Smooth muscle cell (in vitro differentiated cells): ENCODE results near the gene COL26A1. TPM values are rescaled to one million over a fixed set of nuclear protein-coding genes. Genes with fewer than 3 reads are reported as not detected.

Source experiments
- DNase-seq: peaks from one replicate; lab custom pipeline; 2025; ENCODE audit not compliant: unreplicated experiment; lab: John Stamatoyannopoulos, UW
- H2AFZ ChIP-seq: fragments of 200-600 bp; sonication (generic); 2 replicates; pipeline ENCODE4 v1.6.0; 2016; ENCODE audit warnings: antibody characterized with exemption, low read depth, mild to moderate bottlenecking
- H3F3A ChIP-seq: fragments of 200-600 bp; sonication (generic); 2 replicates; pipeline ENCODE4 v1.6.0; 2017; ENCODE audit warnings: antibody characterized with exemption, low read depth
- H3K27ac ChIP-seq: fragments of 200-600 bp; sonication (generic); 2 replicates; pipeline ENCODE4 v1.5.1; 2016; ENCODE audit warnings: low read depth, mild to moderate bottlenecking
- H3K27me3 ChIP-seq: fragments of 200-600 bp; sonication (generic); 2 replicates; pipeline ENCODE4 v1.6.1; 2016; ENCODE audit warnings: low read depth, mild to moderate bottlenecking
- H3K36me3 ChIP-seq: fragments of 200-600 bp; sonication (generic); 2 replicates; pipeline ENCODE4 v1.5.1; 2016; ENCODE audit warnings: low read depth
- H3K4me1 ChIP-seq: fragments of 200-600 bp; sonication (generic); 2 replicates; pipeline ENCODE4 v1.5.1; 2016; ENCODE audit warnings: low read depth
- H3K4me2 ChIP-seq: fragments of 200-600 bp; sonication (generic); 2 replicates; pipeline ENCODE4 v1.6.0; 2016; ENCODE audit warnings: mild to moderate bottlenecking
- H3K4me3 ChIP-seq: fragments of 200-600 bp; sonication (generic); 2 replicates; pipeline ENCODE4 v1.5.1; 2016; ENCODE audit warnings: mild to moderate bottlenecking
- H3K79me2 ChIP-seq: fragments of 200-600 bp; sonication (generic); 2 replicates; pipeline ENCODE4 v1.6.0; 2016; ENCODE audit warnings: low read depth, mild to moderate bottlenecking
- H3K9ac ChIP-seq: fragments of 200-600 bp; sonication (generic); 2 replicates; pipeline ENCODE4 v1.6.0; 2016; ENCODE audit warnings: low read depth
- H3K9me3 ChIP-seq: fragments of 200-600 bp; sonication (generic); replicated peaks from 2 replicates; pipeline ENCODE4 v1.5.1; 2016; ENCODE audit warnings: low read depth
- H4K20me1 ChIP-seq: fragments of 200-600 bp; sonication (generic); 2 replicates; pipeline ENCODE4 v1.6.0; 2016; ENCODE audit warnings: low read depth
- CTCF ChIP-seq: fragments of 200-600 bp; sonication (generic); IDR thresholded peaks from 2 replicates; pipeline ENCODE4 v1.5.1; 2017; ENCODE audit warnings: borderline replicate concordance, mild to moderate bottlenecking, antibody characterized with exemption; ENCODE audit not compliant: insufficient read depth, poor library complexity, severe bottlenecking
- WGBS: methylation state at CpG from one replicate; pipeline ENCODE4 v1.1.7; 2016; ENCODE audit warnings: low lambda C conversion rate; 5-methylcytosine and 5-hydroxymethylcytosine counted together
- polyA plus RNA-seq: library from polyadenylated mRNA; unstranded; fragments of >200 nt; fragmentation: Nextera tagmentation; extraction: Ambion mirVana; gene quantifications from 2 replicates; pipeline ENCODE4 v1.2.1, GENCODE V29; 2016
- total RNA-seq: library from RNA; depleted of rRNA; stranded (reverse); fragments of >200 nt; gene quantifications from 2 replicates; pipeline ENCODE4 v1.2.3, GENCODE V29; 2014

COL26A1 gene
- total and polyA plus RNA-seq, 2 experiments from 2014 or later = 4.9 to 13.2 TPM

- Histone ChIP-seq H3K36me3 (no peaks in the 10 kb centered on the region), H3K4me2 (no peak overlapping the region), H3K9me3 (peaks cover 4% of the 10 kb centered on the region), H3K27me3 (no peaks in the 10 kb centered on the region), H2AFZ (no peak overlapping the region), H3K4me1 (no peaks in the 10 kb centered on the region), H3K9ac (no peak overlapping the region), H3K79me2 (no peaks in the 10 kb centered on the region), H3K27ac (no peak overlapping the region), H3F3A (no peaks in the 10 kb centered on the region), H4K20me1 (no peaks in the 10 kb centered on the region), H3K4me3 (no peak overlapping the region)
- no peak for TF ChIP-seq CTCF
- DNase-seq = no peak
- WGBS = 88% methylated on average over 12 of the region's 12 CpGs
Observed at GRCh38 chr7:101412976-101413375, 50.3 kb downstream of the COL26A1 start.

GRCh38 chr7:101418694-101419093, 56.0 kb downstream of the COL26A1 start:
- no peak overlapping the region for H2AFZ ChIP-seq
- no peaks in the 10 kb centered on the region for H3K9me3 ChIP-seq
- no peaks in the 10 kb centered on the region for H3K27me3 ChIP-seq
- H4K20me1 ChIP-seq = no peaks in the 10 kb centered on the region
- no peak overlapping the region for H3K9ac ChIP-seq
- H3K4me2 ChIP-seq = no peak overlapping the region
- H3K4me1 ChIP-seq = no peaks in the 10 kb centered on the region
- no peaks in the 10 kb centered on the region for H3F3A ChIP-seq
- no peaks in the 10 kb centered on the region for H3K36me3 ChIP-seq
- WGBS = 80% methylated on average over 5 of the region's 5 CpGs
- TF ChIP-seq CTCF = no peak
- DNase-seq = no peak
- H3K4me3 ChIP-seq = no peak overlapping the region
- no peak overlapping the region for H3K27ac ChIP-seq
- no peaks in the 10 kb centered on the region for H3K79me2 ChIP-seq

- no peaks in the 10 kb centered on the region for H3F3A ChIP-seq
- no peaks in the 10 kb centered on the region for H3K27me3 ChIP-seq
- no peak overlapping the region for H2AFZ ChIP-seq
- H3K4me2 ChIP-seq = no peak overlapping the region
- H3K9me3 ChIP-seq = no peaks in the 10 kb centered on the region
- DNase-seq = no peak
- H3K79me2 ChIP-seq = no peaks in the 10 kb centered on the region
- H3K9ac ChIP-seq = no peak overlapping the region
- no peaks in the 10 kb centered on the region for H3K36me3 ChIP-seq
- H3K4me3 ChIP-seq = no peak overlapping the region
- no peak for TF ChIP-seq CTCF
- no peaks in the 10 kb centered on the region for H3K4me1 ChIP-seq
- no peaks in the 10 kb centered on the region for H4K20me1 ChIP-seq
- no peak overlapping the region for H3K27ac ChIP-seq
- 98% methylated on average over 16 of the region's 16 CpGs for WGBS
Observed at GRCh38 chr7:101419831-101420230, 57.2 kb downstream of the COL26A1 start.

- H3K4me2 ChIP-seq = no peak overlapping the region
- H3F3A ChIP-seq = no peaks in the 10 kb centered on the region
- H3K4me1 ChIP-seq = no peaks in the 10 kb centered on the region
- WGBS = 80% methylated on average over 1 of the region's 5 CpGs
- no peak overlapping the region for H2AFZ ChIP-seq
- H3K9ac ChIP-seq = no peak overlapping the region
- no peaks in the 10 kb centered on the region for H4K20me1 ChIP-seq
- no peak for DNase-seq
- no peaks in the 10 kb centered on the region for H3K36me3 ChIP-seq
- no peak overlapping the region for H3K27ac ChIP-seq
- no peaks in the 10 kb centered on the region for H3K27me3 ChIP-seq
- no peak overlapping the region for H3K4me3 ChIP-seq
- H3K9me3 ChIP-seq = no peaks in the 10 kb centered on the region
- TF ChIP-seq CTCF = no peak
- H3K79me2 ChIP-seq = no peaks in the 10 kb centered on the region
Observed at GRCh38 chr7:101420436-101420835, 57.8 kb downstream of the COL26A1 start.
